Stimulated activated CD8-positive, alpha-beta memory T cell treated with anti-CD3 and anti-CD28 coated beads, Interleukin-4, amount 100 ng/mL, for 1 hour (primary cell): Measurements from ENCODE around the gene ENOX1.

ENCODE experiments used
- DNase-seq, 2 donors: peaks; one replicate each; pipeline ENCODE4 v3.0.0-alpha.2; 2020; ENCODE audit warnings: low read depth in 2 of 2, low spot score in 1 of 2

The ENOX1 gene

DNA sequence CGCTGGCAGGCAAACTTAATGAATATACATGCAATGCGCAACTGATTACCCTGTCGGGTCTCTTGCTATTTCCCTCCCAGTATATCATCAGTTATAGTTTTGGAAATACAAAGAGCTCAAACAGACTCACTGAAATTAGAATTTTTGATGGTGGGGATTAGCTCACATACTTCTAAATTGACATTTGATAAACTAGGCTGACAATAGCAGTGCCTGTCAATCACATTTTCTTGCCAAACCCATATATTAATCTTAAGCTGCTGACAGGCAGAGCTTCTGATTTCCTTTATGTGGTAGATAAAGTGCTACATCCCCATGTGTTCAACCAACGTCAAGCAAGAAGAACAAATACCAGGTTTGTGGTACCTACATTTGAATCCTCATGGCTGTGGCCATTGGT, 521.7 kb downstream of the ENOX1 start:
- DNase-seq = no peak

DNA sequence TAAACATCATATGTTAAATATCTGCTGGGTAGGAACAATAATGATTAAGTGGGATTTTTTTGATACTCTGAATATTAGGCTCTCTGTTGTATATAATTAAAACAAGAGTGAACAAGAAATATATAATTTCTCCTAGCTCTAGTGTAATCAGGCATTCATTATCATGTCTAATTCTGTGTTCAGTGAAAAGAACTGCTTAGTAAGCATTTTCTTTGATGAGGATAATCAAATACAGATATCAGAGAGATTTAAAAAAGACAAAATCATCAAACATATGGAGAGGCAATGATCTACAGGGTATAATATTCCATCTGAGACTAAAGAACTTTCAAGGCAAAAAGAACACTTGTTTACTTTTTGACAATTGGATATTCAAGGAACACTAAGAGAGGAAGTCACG, 522.3 kb downstream of the ENOX1 start:
- no peak for DNase-seq

DNA sequence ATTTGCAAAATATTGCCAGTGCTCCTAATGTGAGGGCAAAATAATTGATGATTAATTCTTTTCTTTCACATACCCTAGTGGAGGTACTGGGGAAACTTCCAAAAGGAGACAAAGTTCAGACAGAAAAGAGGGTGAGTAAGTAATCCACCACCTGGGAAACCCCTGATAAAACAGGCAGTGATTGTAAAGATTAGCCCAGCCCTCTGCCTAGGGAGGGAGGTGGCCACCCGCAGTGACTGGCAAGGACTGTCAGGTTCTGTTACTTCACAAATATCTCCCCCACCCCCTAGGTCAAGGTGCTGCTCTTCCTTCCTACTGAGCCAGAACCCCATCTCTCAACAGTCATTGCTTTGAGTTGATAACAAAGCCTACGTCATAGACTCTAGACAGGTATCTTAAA, 523.7 kb downstream of the ENOX1 start:
- DNase-seq = no peak

DNA sequence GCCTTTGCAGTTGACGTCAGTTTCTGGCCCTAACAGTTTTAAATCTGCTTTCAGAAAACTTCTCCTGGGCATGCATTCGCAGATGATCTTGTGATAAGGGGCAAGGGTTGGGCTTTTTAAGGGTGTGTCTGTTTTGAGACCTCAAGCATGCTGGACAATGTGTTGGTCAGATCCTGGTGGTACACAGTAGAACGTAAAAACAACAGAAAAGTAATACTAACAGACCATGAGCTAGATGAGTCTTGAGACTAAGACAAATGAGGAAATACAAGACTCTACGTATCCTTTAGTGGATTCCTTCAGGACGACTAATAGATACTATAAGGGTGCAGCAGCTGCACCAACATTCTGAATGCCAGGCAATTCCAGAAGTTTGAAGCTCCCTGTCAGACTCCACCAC, 525.8 kb downstream of the ENOX1 start:
- DNase-seq = no peak

DNA sequence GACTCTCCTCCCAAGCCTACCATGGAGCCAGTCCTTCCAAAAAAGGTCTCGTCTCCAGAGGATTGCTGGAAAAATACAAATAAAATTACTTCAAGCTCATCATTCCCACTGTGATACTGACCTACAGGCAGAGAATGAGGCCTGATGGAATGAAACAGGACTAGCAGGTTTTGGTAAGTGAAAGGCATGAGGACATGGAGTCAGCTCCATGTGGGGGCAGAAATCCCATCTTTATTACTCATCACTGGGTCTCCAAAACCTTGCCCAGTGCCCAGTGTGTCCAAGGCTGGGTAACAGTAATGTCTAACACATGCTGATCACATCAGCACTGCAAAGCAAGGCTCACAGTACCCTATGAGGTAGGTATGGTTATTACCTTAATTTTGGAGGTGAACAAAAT, 528.0 kb downstream of the ENOX1 start:
- no peak for DNase-seq

GRCh38 chr13:43257765-43258164, 529.0 kb downstream of the ENOX1 start:
- DNase-seq = no peak

DNA sequence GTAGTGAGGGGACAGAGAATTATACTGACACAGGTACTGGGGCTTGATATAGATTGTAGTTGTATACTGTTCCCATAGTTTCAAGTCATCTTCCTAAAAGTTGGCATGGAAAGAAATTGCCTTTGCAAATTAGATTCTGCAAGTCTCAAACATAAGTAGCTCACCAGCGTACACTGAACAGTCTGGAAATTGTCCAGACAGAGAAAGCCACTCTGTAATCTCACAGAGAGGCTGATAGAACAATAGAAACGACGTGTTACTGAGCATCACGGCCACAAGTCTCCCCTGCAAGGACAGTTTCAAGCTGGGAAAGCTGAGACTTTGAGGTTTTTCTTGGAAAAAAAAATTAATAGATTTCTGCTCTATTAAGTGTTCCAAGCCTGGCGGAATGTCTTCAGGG, 534.8 kb downstream of the ENOX1 start:
- DNase-seq = no peak

- DNase-seq = no peak
Measured at GRCh38 chr13:43246382-43246781, 540.4 kb downstream of the ENOX1 start.

DNA sequence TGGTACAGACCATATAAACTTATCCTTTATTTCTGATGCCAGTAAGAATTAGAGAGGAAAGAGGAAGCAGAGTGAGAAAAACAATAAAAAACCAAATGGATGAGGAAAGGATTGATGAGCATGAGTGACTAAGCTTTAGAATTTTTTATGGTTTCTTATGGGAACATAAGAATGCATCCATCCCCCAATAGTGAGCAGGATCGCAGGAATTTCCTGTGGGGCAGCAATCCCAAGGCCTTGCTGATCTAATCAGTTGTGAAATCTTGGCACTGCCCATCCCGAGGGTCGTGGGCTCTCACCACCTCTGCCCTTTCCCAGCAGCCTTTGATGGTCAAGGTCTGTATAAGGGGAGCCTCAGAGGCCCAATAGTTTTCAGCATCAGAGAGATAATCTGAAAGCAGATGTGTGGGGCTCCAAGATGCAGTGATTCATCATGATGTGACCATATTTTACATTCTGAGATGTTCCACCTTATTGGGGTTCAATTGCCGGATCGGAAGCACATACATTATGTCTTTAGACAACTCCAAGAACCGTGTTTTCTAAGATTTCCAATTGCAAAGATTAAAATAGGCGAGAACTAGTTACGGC, 541.3 kb downstream of the ENOX1 start:
- no peak for DNase-seq

- no peak for DNase-seq
Measured at GRCh38 chr13:43244481-43244880, 542.3 kb downstream of the ENOX1 start.

DNA sequence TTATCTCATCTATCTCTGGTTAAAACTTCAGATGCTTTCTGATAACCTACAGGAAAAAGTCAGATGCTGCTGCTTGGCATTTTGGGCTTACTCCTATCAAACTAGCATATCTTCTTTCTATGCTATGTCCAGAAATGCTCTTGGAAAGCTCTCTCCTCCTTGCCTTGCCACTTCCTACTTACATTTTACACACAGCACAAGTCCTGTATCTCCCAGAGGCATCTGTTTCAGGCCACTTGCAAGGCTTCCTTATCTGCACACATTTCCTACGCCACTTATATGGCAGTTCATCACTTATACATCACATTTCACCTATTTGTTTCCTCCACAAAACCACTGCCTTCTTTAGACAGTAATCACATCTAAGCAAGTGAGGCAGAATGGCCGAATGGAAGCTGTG, 543.1 kb downstream of the ENOX1 start:
- DNase-seq = no peak

- DNase-seq = no peak
Measured at GRCh38 chr13:43242040-43242439, 544.7 kb downstream of the ENOX1 start.

- DNase-seq = no peak
Measured at GRCh38 chr13:43240278-43240677, 546.5 kb downstream of the ENOX1 start.

DNA sequence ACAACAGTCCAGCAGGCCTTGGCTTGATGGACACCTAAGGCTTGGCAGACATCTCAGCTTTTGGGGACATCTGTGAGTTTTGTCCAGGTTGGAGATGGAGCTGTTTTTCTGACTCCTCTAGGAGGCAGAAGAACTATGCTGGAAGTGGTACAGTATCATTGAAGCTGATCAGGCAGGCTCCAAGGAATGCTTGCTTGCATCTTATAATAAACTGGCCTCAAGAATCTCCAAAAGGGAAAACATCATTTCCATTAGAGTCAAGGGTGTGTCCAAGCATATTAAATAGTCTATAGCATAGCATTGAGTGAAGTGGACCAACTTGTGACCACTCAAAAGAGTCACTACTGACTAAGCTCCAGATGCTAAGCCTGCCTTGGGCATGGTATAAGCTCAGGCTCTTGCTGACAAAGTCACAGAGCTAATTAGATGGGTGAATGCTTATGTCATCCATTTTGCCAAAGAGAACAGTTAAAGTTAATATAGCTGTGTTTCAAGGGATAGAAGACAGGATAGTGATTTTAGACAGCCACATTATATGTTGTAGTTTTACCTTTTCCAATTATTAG, 547.4 kb downstream of the ENOX1 start:
- DNase-seq = no peak

DNA sequence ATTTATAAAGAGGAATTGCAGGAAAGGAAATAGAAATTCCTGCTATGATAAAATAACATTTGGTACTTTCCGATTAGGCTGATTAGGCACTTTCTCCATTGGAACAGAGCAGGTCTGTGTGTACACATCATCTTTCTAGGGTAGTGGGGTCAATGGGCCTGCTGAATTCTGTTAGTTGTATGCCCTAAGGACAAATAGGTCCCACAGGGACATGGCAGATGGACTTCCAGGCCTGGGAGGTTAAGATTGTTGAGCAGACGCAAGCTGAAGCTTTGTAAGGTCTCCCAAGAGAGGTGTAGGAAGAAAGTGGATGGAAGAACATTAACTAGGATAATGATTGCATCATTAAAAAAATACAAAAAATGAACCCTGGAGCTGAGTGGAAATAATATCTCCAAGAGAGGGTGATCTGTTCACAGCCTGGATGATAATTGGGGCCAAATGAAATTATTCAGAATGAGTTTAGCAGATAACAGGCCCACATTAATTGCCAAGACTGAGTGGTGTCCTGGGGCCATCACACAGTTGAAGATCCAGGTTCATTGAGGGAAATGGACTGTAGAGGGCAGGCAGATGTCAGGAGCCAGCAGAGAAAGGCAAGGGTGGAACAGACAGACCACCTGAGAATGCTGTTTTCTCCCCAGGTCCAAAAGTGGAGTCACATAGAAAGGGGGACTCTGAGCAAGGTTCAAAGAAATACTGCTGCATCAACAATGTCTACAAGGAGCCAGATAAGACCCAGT, 548.3 kb downstream of the ENOX1 start:
- DNase-seq = no peak

- no peak for DNase-seq
Measured at GRCh38 chr13:43237616-43238015, 549.2 kb downstream of the ENOX1 start.

DNA sequence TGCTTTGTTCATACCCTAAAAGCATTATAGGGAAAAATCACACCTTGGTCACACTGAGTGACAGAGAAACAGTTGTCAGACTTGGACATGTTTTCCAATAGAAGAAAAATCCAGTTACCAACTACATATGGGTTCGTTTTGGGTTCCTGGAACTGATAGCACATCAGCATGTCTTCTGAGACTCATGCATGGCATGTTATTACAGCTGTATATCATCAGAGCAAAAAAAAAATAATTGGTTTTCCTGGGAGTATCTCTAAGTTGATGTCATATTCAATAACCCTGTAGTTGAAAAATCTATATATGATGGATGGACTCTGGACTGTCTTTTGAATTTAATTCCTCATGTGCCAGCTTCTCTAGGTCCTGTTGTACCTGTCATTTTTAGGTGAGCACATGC, 551.7 kb downstream of the ENOX1 start:
- no peak for DNase-seq

- DNase-seq = no peak
Measured at GRCh38 chr13:43232873-43233265, 553.9 kb downstream of the ENOX1 start.

- no peak for DNase-seq
Measured at GRCh38 chr13:43232144-43232872, 554.5 kb downstream of the ENOX1 start.

DNA sequence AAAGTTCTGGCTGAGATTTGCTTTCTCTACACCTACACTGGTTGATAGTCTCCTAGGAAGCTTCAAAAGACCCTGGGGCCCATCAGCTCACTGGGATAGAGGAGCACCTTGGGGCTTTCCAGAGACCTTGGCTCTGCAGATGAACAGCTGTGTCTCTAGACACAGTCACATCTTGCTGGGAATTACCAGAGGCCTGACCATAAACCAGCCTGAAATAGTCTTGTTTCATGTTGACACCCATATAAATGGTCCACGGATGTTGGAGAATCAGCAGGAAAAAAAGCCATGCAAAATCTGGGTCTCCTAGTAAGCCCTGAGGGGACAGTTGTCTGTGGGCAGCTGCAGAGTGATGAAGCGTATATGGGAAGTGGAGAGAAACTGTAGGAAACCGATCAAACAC, 555.8 kb downstream of the ENOX1 start:
- DNase-seq = no peak

GRCh38 chr13:43229506-43229905, 557.3 kb downstream of the ENOX1 start:
- no peak for DNase-seq

DNA sequence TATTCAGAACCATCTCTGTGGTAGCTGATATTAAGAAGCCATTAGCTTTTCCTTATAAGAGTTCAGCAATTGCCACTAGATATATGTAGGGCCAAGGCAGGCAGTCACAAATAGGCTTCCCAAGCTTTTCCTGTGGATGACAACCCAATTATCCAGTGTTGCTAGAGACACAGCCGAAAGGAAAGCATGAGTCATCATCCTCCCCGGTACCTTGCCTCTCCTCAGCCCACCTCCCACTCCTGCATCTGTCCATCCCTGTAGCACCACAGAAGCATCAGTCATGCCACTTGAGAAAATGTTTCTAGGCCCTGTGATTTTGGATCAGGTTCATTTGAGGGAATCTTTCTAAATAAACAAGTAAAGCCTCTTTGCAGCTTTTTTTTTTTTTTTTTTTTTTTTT, 559.1 kb downstream of the ENOX1 start:
- no peak for DNase-seq
